Activated CD4-positive, alpha-beta T cell treated with anti-CD3 and anti-CD28 coated beads, Interleukin-2, amount 50 U/mL, for 48 hours (primary cell): ENCODE results near the gene CDC42EP3.

ENCODE experiments used
- DNase-seq, 2 experiments: peaks; one replicate each; pipeline ENCODE4 v3.0.0-alpha.2; 2020

Gene CDC42EP3

DNA sequence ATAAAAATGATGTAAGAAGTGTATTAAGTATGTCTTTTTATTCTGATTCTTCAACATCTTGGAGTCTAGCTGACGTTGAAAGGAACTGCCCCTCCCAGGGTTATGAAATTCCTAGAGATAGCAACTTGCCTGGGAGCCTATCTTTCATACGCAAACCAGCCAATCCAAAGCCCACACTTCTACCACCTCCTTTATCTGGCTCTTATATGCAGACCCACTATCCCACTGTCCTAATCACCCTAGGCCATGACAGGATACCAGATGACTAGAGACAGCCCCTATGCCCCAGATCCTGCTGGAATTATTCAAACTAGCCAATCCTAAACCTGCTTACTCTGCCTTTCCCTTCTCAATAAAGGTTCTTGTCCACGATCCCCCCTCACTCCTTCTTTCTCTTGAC is 11.8 kb upstream of the CDC42EP3 start:
- no peak for DNase-seq

DNA sequence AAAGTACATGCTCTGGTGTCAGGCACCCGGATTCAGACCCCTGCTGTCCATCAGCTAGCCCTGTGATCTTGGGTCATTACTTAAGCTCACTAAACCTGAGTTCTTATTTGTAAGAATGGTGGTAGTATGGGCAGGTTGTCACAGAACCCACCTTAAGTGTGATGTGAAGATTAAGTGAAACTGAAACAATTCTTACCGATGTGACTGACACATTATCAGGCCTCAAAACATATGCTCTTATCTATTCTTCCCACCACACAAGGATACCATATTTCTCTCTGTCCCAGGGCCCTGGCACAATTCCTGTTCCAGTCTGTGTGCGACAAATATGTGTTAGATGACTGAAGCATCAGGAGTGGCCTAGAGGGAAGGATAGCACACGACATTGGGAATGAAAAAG is 11.0 kb upstream of the CDC42EP3 start:
- DNase-seq = no peak

- no peak for DNase-seq
Measured at GRCh38 chr2:37681587-37681986, 10.1 kb upstream of the CDC42EP3 start.

DNA sequence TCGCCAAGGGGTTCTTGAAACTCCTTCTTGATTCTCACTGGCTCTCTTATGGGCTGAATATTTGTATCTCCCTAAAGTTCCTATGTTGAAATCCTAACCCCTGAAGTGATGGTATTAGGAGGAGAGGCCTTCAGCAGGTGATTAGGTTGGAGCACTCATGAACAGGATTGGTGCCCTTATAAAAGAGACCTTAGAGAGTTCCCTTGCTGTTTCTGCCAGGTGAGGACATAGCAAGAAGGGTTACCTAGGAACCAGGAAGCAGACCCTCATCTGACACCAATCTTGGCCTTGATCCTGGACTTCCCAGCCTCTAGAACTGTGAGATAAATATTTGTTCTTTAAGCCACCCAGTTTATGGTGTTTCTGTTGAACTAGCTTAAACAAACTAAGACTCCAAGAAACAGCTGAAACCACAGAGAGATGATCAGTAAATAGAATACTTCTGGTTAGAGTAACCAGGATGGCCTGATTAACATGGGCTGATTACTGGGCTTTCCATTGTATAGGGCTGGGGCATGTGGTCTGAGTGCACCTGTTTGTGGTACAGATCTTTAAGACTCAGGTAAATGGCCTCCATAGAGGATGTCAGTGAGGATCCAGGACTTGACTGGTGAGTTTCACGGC is 7.7 kb upstream of the CDC42EP3 start:
- no peak for DNase-seq

- DNase-seq = no peak
Measured at GRCh38 chr2:37676274-37676673, 4.8 kb upstream of the CDC42EP3 start.

DNA sequence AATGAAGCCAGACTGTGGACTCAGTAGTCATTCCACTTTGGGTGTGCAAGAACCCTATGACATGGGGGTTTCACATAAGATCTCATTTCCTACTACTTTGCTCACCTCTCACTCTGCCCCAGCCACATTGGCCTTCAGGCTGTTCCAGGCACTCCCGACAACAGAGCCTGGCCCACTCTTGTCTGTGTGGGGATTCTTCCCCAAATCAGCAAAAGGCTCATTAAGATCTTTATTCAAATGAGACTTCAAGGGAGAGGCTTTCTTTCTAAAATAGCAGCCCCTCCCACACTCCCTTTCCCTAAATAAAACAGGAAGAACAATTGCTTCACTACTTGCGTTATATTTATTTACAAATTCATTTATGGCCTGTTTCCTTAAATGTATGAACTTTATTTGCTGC is 3.5 kb upstream of the CDC42EP3 start:
- no peak for DNase-seq

DNA sequence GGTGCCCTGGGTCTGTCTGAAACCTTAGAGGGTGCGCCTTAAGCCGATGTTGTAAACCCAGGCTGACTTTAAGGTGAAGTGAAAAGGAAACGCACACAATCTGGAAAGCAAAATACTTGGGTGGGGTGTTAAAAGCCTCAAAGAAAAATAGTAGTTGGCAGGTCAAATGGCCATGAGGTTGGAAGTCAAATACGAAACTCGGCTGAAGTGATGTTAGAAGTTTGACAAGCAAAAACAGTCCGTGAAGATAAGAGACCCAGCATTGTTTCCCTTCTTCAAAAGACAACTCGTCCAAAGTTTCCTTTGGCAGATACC is 1.4 kb upstream of the CDC42EP3 start:
- DNase-seq = no peak

DNA sequence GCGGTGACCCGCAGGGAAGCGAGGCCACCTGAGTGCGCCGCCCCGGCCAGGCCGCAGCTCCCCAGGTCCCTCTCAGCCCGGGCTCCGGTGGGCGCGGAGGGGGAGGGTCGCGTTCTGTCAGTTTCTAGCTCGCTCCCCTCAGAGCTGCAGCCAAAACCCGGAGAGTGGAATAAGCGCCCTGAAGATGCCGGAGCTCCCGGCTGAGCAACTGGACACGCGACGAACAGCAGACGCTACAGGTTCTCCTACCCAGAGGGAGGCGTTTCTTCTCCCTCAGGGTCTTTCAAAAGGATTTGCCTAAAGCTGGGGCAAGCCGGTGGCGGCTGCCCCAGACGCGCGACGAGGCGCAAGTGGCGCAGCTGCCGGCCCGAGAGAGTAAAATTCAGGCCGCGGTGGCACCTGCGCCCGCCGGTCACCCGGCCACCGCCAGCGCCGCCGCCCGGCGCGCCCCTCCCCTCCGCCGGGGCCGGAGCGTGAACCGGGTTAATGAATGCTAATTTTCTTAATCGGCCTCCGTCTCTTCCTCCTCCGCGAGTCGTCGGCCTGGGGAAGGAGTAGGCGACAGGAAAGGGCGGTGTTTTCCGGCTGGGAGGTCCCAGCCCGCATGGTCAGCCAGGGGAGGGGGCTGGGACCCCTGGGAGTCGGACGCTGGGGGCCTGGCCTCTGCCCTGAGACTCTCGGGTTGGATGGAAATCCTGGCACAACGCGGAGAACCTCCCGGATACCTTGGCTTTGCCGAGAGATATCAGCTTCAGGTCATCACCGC is 845 bp upstream of the CDC42EP3 start:
- peak; percentile 70 to 76 for DNase-seq

GRCh38 chr2:37671816-37672103 is 318 bp upstream of the CDC42EP3 start:
- DNase-seq = peak in 1 of 2 experiments; percentile 41

DNA sequence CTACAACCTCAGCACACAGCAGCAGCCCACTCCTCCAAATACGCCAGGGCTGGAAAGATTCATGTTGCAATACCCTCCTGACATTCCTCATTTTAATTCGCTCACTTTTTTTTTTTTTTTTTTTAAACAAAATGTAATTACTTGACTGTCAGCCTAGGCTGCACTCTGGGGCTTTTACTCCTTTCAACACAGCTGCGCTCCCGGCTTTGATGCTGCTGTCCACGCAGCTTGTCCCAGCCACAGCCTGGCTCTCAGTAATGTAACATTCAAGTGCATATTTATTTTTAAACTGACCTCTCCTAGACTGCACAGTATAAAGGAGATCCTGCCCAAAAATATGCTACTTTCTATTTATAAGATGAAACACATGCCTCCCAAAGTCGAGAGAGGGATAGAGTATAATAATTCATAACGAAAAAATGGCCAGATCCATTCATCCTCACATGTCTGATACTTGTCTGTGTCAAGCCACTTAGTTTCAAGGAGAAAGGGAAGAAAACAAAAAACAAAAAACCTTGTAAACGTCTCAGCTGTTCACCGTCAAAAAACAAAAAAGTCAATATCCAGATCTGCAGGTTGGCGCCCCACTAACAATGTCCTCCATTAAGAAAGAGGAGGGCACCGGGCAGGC is 949 bp downstream of the CDC42EP3 start:
- DNase-seq = no peak

GRCh38 chr2:37669446-37669845 is 2.0 kb downstream of the CDC42EP3 start:
- no peak for DNase-seq

DNA sequence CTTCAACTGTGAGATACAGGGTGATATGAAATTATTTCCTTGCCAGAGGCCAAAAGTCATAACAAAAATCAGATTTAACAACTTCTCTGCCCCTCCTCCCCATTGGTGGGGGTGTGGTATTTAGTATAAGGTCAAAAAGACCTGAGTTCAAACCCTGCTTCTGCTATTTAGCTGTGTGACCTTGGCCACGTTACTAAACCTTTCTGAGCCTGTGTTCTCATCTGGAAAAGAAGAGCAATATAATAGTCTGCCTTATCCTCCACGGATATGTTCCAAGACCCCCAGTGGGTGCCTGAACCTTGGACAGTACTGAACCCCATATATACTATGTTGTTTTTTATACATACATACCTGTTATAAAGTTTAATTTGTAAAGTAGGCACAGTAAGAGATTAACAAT is 3.7 kb downstream of the CDC42EP3 start:
- DNase-seq = no peak

- no peak for DNase-seq
Measured at GRCh38 chr2:37666772-37667171, 4.7 kb downstream of the CDC42EP3 start.

DNA sequence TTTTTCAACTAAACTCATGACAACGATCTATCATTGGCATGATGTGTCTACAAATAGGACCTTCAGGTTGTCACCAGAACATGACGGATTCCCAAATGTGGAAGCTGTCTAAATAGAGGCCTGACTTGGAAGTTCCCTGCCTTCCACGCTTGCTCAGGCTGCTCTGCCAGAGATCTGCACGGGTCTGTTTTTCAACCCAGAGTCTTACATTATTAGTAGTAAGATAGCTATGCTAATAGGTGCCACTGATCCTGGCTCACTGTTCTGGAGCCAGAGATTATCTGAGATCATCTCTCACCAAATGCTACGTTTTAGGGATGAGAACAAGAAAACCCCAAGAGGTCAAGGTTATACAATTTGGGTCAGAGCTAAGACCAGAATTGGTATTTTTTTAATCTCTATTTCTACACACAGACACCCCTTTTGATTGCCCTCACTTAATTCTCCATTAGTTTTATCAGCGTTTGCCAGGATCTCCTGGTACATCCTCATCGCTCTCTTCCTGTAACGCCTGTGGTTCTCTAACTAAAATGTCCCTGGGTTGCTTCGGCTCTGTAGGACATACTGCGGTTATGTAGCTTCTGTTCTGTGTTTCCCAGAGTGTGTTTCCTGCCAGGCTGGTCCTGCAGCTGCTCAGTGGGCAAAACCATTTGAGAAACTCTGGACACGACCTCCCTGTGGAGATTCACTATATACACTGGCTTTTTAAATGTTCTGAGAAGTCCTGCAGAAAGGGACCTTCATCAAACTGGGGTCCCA is 5.7 kb downstream of the CDC42EP3 start:
- DNase-seq = no peak

DNA sequence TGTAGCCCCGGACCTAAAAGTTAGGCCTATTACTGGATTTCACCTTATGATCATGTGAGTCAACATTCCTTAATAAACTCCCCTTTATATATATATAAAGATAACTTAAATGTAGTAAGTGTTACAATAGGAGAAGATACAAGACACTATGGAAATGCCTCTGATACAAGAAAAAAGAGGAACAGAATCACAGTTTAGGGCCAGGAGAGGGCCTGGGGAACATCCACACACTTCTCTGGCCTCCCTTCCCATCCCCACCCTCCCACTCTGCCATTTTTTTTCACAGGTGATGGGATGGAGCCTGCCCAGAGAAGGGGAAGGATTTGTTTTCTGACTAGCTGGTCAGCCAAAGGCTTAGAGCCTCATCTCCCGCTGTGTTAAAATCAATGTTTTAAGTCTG is 6.4 kb downstream of the CDC42EP3 start:
- no peak for DNase-seq

DNA sequence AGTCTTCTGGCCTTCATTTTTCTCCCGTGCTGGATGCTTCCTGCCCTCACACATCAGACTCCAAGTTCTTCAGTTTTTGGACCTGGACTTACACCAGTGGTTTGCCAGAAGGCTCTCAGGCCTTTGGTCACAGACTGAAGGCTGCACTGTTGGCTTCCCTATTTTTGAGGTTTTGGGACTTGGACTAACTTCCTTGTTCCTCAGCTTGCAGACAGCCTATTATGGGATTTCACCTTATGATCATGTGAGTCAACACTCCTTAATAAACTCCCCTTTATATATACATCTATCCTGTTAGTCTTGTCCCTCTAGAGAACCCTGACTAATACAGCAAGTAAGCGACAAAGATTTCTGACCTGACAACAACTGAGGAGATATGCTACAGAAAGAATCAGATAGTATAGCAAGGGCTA is 7.2 kb downstream of the CDC42EP3 start:
- no peak for DNase-seq

GRCh38 chr2:37663390-37663789 is 8.1 kb downstream of the CDC42EP3 start:
- no peak for DNase-seq

DNA sequence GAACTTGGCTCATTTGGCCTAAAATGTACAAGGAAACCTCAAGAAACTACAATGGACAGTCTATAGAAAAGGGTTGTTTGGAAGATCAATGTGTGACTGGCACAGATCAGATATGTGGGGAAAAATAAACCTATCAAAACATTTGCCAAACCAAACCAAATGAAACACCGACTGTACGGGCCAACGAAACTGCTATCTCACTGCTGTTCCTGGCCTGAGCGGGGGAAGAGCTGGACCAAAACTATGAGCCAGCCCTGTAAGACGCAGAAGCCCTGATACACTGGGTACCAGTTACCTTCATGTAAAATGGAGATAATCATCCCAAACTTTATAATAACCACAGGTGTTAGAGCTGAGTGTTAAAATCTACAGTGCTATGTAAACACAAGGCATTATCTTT is 11.7 kb downstream of the CDC42EP3 start:
- no peak for DNase-seq

DNA sequence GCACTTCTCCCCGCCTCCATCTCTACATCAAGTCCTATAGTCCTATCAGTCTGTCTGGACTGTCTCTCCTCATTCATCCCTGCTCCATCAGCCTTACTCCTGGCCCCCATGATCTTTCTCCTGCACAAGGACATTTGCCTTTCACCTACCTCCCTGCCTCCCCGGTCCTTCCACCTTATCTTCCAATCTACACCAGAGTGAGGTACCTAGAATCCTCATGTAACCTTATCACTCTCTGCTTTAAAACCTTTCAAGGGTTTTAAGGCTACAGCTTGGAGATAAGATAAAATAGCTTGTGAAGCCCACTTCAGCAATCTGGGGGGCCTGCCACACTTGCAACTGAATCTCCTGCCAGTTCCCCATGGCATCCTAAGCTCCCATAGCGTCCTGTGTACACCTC is 12.8 kb downstream of the CDC42EP3 start:
- DNase-seq = no peak

- DNase-seq = no peak
Measured at GRCh38 chr2:37657471-37657870, 14.0 kb downstream of the CDC42EP3 start.

DNA sequence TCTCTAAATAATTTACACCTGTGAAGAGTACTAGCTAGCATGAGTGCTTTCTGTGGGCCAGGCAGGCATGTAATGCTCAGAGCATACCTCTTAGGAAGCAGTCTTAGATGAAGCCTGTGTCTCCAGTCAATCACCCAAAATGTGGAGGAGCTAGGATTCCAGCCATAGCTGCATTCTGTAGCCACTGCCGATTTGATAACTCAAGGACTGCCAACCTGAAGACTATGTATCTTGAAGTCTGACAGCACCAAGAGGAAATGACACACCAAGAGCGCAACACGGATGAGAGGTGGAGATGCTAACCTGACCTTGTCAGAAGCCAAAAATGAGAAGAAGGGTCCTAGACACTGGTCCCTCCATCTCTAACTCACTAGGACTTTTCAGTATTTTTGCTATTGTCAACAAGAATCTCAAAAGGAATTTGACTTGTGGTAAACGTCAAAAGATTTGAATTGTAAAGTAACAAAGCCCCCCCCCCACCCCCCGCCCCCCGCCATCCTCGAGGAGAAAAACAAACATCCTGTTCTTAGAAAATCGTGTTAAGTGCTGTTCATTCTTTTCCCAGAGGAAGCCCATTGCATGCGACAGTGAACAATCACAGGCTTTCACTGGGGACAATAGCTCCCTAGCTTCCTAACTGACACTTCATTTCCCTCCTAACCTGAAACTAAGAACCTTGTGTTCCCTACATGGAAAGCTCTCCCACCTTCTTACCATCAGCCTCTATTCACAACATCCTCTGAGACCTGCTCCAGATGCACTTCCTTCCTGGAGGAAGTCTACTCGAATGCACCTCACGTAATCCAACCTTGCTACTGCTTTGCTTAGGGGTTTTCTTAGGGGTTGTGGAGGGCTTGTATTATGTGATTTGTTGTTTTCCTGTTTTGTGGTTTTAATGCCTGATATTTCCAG is 14.7 kb downstream of the CDC42EP3 start:
- DNase-seq = no peak

GRCh38 chr2:37654932-37655841 is 16.3 kb downstream of the CDC42EP3 start:
- no peak for DNase-seq
